Sigmoid colon (tissue), 7 donors: ENCODE data around the gene PDCD4. TPM values are rescaled to one million over a fixed set of nuclear protein-coding genes. Genes with fewer than 3 reads are reported as not detected.

Source experiments
- DNase-seq: peaks from one replicate; pipeline ENCODE4 v3.0.0-alpha.2; 2019
- H3K27ac ChIP-seq, 4 donors: fragments of 200-600 bp; sonication (generic); one replicate each; pipeline ENCODE4 v1.5.1; 2016 to 2019; ENCODE audit warnings: mild to moderate bottlenecking in 1 of 4
- H3K27me3 ChIP-seq, 3 donors: fragments of 200-600 bp; sonication (generic); one replicate each; pipeline ENCODE4 v1.5.1; 2019; ENCODE audit warnings: mild to moderate bottlenecking in 1 of 3
- H3K36me3 ChIP-seq, 4 donors: fragments of 200-600 bp; sonication (generic); one replicate each; pipeline ENCODE4 v1.5.1; 2016 to 2019
- H3K4me1 ChIP-seq, 4 donors: fragments of 200-600 bp; sonication (generic); one replicate each; pipeline ENCODE4 v1.5.1; 2017 to 2019
- H3K4me3 ChIP-seq, 4 donors: fragments of 200-600 bp; sonication (generic); one replicate each; pipeline ENCODE4 v1.5.1; 2017 to 2019; ENCODE audit warnings: mild to moderate bottlenecking in 2 of 4, moderate library complexity in 1 of 4
- H3K9me3 ChIP-seq, 4 donors: fragments of 200-600 bp in 3 of 4; sonication (generic) in 3 of 4; one replicate each; pipeline versions ENCODE4 v1.5.1 to v1.6.1; 2013 to 2019
- CTCF ChIP-seq, 4 experiments: fragments of 450-650 bp in 3 of 4; fragments of 200-600 bp in 1 of 4; IDR thresholded peaks; one replicate each; pipeline ENCODE4 v1.5.1; 2016 to 2019; ENCODE audit warnings: antibody characterized with exemption in 4 of 4, mild to moderate bottlenecking in 3 of 4, moderate library complexity in 2 of 4
- EP300 ChIP-seq, 4 donors: sonication (generic); formaldehyde crosslinking; IDR thresholded peaks; one replicate each; pipeline ENCODE4 v1.6.1; 2017; ENCODE audit warnings: antibody characterized with exemption in 4 of 4
- POLR2A ChIP-seq, 2 donors: fragments of 450-650 bp; IDR thresholded peaks; one replicate each; pipeline ENCODE4 v1.6.1; 2016; ENCODE audit warnings: antibody characterized with exemption in 2 of 2, mild to moderate bottlenecking in 2 of 2, moderate library complexity in 2 of 2
- POLR2AphosphoS5 ChIP-seq, 4 donors: sonication (generic); formaldehyde crosslinking; IDR thresholded peaks; one replicate each; pipeline ENCODE4 v1.6.1; 2017; ENCODE audit warnings: antibody characterized with exemption in 4 of 4
- WGBS, 2 donors: extraction: QIAGEN DNeasy Blood & Tissue Kit; methylation state at CpG; one replicate each; pipeline ENCODE4 v1.1.7; 2013; 5-methylcytosine and 5-hydroxymethylcytosine counted together
- intact Hi-C: fragments of 100-400 bp; cut with DNase I; formaldehyde crosslinking; loops from one replicate; pipeline ENCODE4 v1.15.1; 2023
- polyA plus RNA-seq, 3 donors: library from polyadenylated mRNA; stranded (reverse); fragments of 200-250 nt; gene quantifications; one replicate each; pipeline ENCODE4 v1.2.3, GENCODE V29; 2013
- total RNA-seq, 4 donors: library from RNA; depleted of rRNA; stranded (reverse); fragments of >200 nt; gene quantifications; one replicate each; pipeline ENCODE4 v1.1.0, GENCODE V29; 2016
- donor health status: healthy with polysubstance abuse.
- donor health status: Bipolar disorder and iron deficiency.
- donor health status: healthy.

Gene PDCD4
- total and polyA plus RNA-seq, 7 donors = 64.3 to 327 (median 140) TPM

- Histone ChIP-seq H3K9me3 (no peaks in the 10 kb centered on the region), H3K4me3 (no peak overlapping the region), H3K36me3 (no peaks in the 10 kb centered on the region), H3K4me1 (peaks cover 0 to 100% (median 99%) of the 10 kb centered on the region in 4 donors), H3K27me3 (no peaks in the 10 kb centered on the region), H3K27ac (peak overlapping the region; percentile 79 to 90 (median 85))
- TF ChIP-seq EP300 (IDR thresholded peaks at IDR 0.05) (no peak), POLR2AphosphoS5 (IDR thresholded peaks at IDR 0.05) (no peak), CTCF (IDR thresholded peaks at IDR 0.05) (no peak), POLR2A (IDR thresholded peaks at IDR 0.05) (no peak)
- no peak for DNase-seq
- intact Hi-C loops = loop anchor here (10.0 kb wide), 1 partner anchor 180 kb away; the partner anchor contains the start of gene RBM20
- 30 to 69% methylated on average over 5 of the region's 5 CpGs for WGBS, 2 donors
Measured at GRCh38 chr10:110824660-110825059, 47.1 kb upstream of the PDCD4 start.

GRCh38 chr10:110825508-110825907 lies 46.2 kb upstream of the PDCD4 start:
- peaks cover 0 to 96% (median 95%) of the 10 kb centered on the region in 4 donors for H3K4me1 ChIP-seq
- 24 to 69% methylated on average over 1 of the region's 1 CpG for WGBS, 2 donors
- intact Hi-C loops = loop anchor here (10.0 kb wide), 1 partner anchor 181 kb away; the partner anchor contains the start of gene RBM20
- H3K4me3 ChIP-seq = no peak overlapping the region
- no peaks in the 10 kb centered on the region for H3K27me3 ChIP-seq
- H3K36me3 ChIP-seq = no peaks in the 10 kb centered on the region
- H3K27ac ChIP-seq = peak overlapping the region; percentile 79 to 90 (median 85)
- no peak for TF ChIP-seq POLR2A (IDR thresholded peaks at IDR 0.05)
- peak; percentile 19 to 93 (median 72) for TF ChIP-seq EP300 (IDR thresholded peaks at IDR 0.05)
- peak; percentile 47 to 84 (median 76) for TF ChIP-seq POLR2AphosphoS5 (IDR thresholded peaks at IDR 0.05)
- no peaks in the 10 kb centered on the region for H3K9me3 ChIP-seq
- no peak for DNase-seq

GRCh38 chr10:110827410-110827809 lies 44.3 kb upstream of the PDCD4 start:
- H3K27ac ChIP-seq = peak overlapping the region; percentile 77 to 90 (median 85)
- no peaks in the 10 kb centered on the region for H3K27me3 ChIP-seq
- peaks cover 0 to 77% (median 76%) of the 10 kb centered on the region in 4 donors for H3K4me1 ChIP-seq
- intact Hi-C loops = loop anchor here (10.0 kb wide), 1 partner anchor 183 kb away; the partner anchor contains the start of gene RBM20
- no peaks in the 10 kb centered on the region for H3K36me3 ChIP-seq
- no peak for TF ChIP-seq POLR2A (IDR thresholded peaks at IDR 0.05)
- no peak for TF ChIP-seq CTCF (IDR thresholded peaks at IDR 0.05)
- no peak for TF ChIP-seq POLR2AphosphoS5 (IDR thresholded peaks at IDR 0.05)
- 68 to 70% methylated on average over 4 of the region's 4 CpGs for WGBS, 2 donors
- H3K4me3 ChIP-seq = no peak overlapping the region
- H3K9me3 ChIP-seq = no peaks in the 10 kb centered on the region
- no peak for DNase-seq

GRCh38 chr10:110827875-110828274 lies 43.9 kb upstream of the PDCD4 start:
- intact Hi-C loops = loop anchor here (10.0 kb wide), 1 partner anchor 183 kb away; the partner anchor contains the start of gene RBM20
- Histone ChIP-seq H3K27ac (peak overlapping the region; percentile 77 to 90 (median 85)), H3K36me3 (no peaks in the 10 kb centered on the region), H3K4me3 (no peak overlapping the region), H3K4me1 (peaks cover 0 to 72% (median 72%) of the 10 kb centered on the region in 4 donors), H3K27me3 (no peaks in the 10 kb centered on the region), H3K9me3 (no peaks in the 10 kb centered on the region)
- 77 to 82% methylated on average over 8 of the region's 8 CpGs for WGBS, 2 donors
- TF ChIP-seq EP300 (IDR thresholded peaks at IDR 0.05) (peak in 1 of 4 donors; percentile 20), CTCF (IDR thresholded peaks at IDR 0.05) (no peak), POLR2A (IDR thresholded peaks at IDR 0.05) (no peak), POLR2AphosphoS5 (IDR thresholded peaks at IDR 0.05) (peak; percentile 32 to 65 (median 58))
- peak; percentile 81 for DNase-seq

- WGBS, 2 donors = 66 to 79% methylated on average over 2 of the region's 2 CpGs
- Histone ChIP-seq H3K27me3 (no peaks in the 10 kb centered on the region), H3K4me1 (peaks cover 0 to 68% (median 67%) of the 10 kb centered on the region in 4 donors), H3K36me3 (no peaks in the 10 kb centered on the region), H3K9me3 (no peaks in the 10 kb centered on the region), H3K27ac (peak overlapping the region; percentile 77 to 90 (median 85)), H3K4me3 (no peak overlapping the region)
- DNase-seq = no peak
- intact Hi-C loops = loop anchor here (10.0 kb wide), 1 partner anchor 184 kb away; the partner anchor contains the start of gene RBM20
- no peak for TF ChIP-seq POLR2AphosphoS5 (IDR thresholded peaks at IDR 0.05)
- TF ChIP-seq POLR2A (IDR thresholded peaks at IDR 0.05) = no peak
- no peak for TF ChIP-seq CTCF (IDR thresholded peaks at IDR 0.05)
- no peak for TF ChIP-seq EP300 (IDR thresholded peaks at IDR 0.05)
Measured at GRCh38 chr10:110828525-110828924, 43.2 kb upstream of the PDCD4 start.
